Testis (tissue), 3 donors: Measurements from ENCODE around the gene EFL1. TPM values are rescaled to one million over a fixed set of nuclear protein-coding genes. Genes with fewer than 3 reads are reported as not detected.
A peak's percentile ranks its signal among the peaks of the same experiment; 100 is the strongest.

Experiments used
- DNase-seq: peaks from one replicate; pipeline ENCODE4 v3.0.0-alpha.2; 2019
- H3K27ac ChIP-seq, 2 donors: fragments of 200-600 bp; sonication (generic); one replicate each; pipeline ENCODE4 v1.5.1; 2019
- H3K27me3 ChIP-seq: fragments of 200-600 bp; sonication (generic); one replicate; pipeline ENCODE4 v1.5.1; 2019
- H3K36me3 ChIP-seq: fragments of 200-600 bp; sonication (generic); one replicate; pipeline ENCODE4 v1.5.1; 2017; ENCODE audit warnings: low read depth; ENCODE audit errors: missing control alignments
- H3K4me1 ChIP-seq: fragments of 200-600 bp; sonication (generic); one replicate; pipeline ENCODE4 v1.5.1; 2019
- H3K4me3 ChIP-seq, 2 donors: fragments of 200-600 bp; sonication (generic); one replicate each; pipeline ENCODE4 v1.5.1; 2017 to 2019
- H3K9me3 ChIP-seq: fragments of 200-600 bp; sonication (generic); one replicate; pipeline ENCODE4 v1.5.1; 2017
- CTCF ChIP-seq, 3 experiments: fragments of 450-650 bp in 2 of 3; fragments of 200-600 bp in 1 of 3; sonication (generic) in 1 of 3; IDR thresholded peaks; one replicate each; pipeline ENCODE4 v1.5.1; 2016 to 2019; ENCODE audit warnings: antibody characterized with exemption in 3 of 3, mild to moderate bottlenecking in 2 of 3, moderate library complexity in 1 of 3
- POLR2A ChIP-seq: fragments of 450-650 bp; IDR thresholded peaks from one replicate; pipeline ENCODE4 v1.6.1; 2017; ENCODE audit warnings: antibody characterized with exemption, mild to moderate bottlenecking, moderate library complexity
- WGBS, 2 donors: methylation state at CpG; one replicate each; pipeline ENCODE4 v1.1.5; 2018; 5-methylcytosine and 5-hydroxymethylcytosine counted together
- intact Hi-C: fragments of 100-400 bp; cut with DNase I; formaldehyde crosslinking; loops from one replicate; pipeline ENCODE4 v1.15.1; 2023; ENCODE audit warnings: low total_unique reads
- polyA plus RNA-seq: library from polyadenylated mRNA; stranded (reverse); fragments of 350-450 nt; fragmentation: Illumina TruSeq; extraction: RNeasy Lipid Tissue Mini Kit (QIAGEN cat#74804); gene quantifications from one replicate; pipeline ENCODE4 v1.2.3, GENCODE V29; 2014; ENCODE audit warnings: low read depth, low replicate concordance; ENCODE audit not compliant: insufficient read depth
- total RNA-seq, 2 donors: library from RNA; depleted of rRNA; stranded (reverse); fragments of >200 nt; gene quantifications; one replicate each; pipeline ENCODE4 v1.2.3, GENCODE V29; 2016

Gene EFL1
- total and polyA plus RNA-seq, 3 donors from 2014 or later: 30.6 to 35.0 (median 34.3) TPM

- intact Hi-C loops: no loop called here
- H3K4me3 ChIP-seq: no peak overlapping the region
- H3K27ac ChIP-seq: no peak overlapping the region
- H3K27me3 ChIP-seq: no peaks in the 10 kb centered on the region
- no peak for DNase-seq
- peaks cover 14% of the 10 kb centered on the region for H3K4me1 ChIP-seq
- H3K9me3 ChIP-seq: no peaks in the 10 kb centered on the region
- WGBS, 2 donors: 47 to 64% methylated on average over 3 of the region's 3 CpGs
- TF ChIP-seq POLR2A: no peak
- TF ChIP-seq CTCF (IDR thresholded peaks at IDR 0.05): no peak
- H3K36me3 ChIP-seq: no peaks in the 10 kb centered on the region
These were observed 85.1 kb downstream of the EFL1 start for GRCh38 chr15:82177291-82178010.

- WGBS, 2 donors: 93 to 99% methylated on average over 2 of the region's 2 CpGs
These were observed 86.0 kb downstream of the EFL1 start for GRCh38 chr15:82176542-82176941.

GRCh38 chr15:82174471-82175235 is 87.9 kb downstream of the EFL1 start:
- no peaks in the 10 kb centered on the region for H3K9me3 ChIP-seq
- no peaks in the 10 kb centered on the region for H3K27me3 ChIP-seq
- DNase-seq: no peak
- TF ChIP-seq CTCF (IDR thresholded peaks at IDR 0.05) (no peak), POLR2A (no peak)
- no peak overlapping the region for H3K4me3 ChIP-seq
- H3K36me3 ChIP-seq: no peaks in the 10 kb centered on the region
- peaks cover 7% of the 10 kb centered on the region for H3K4me1 ChIP-seq
- intact Hi-C loops: no loop called here
- 81 to 86% methylated on average over 5 of the region's 5 CpGs for WGBS, 2 donors
- H3K27ac ChIP-seq: peak overlapping the region; percentile 48 to 52

More at GRCh38 chr15:82176542-82176941, 86.0 kb downstream of the EFL1 start:
- DNase-seq: no peak
- H3K36me3 ChIP-seq: no peaks in the 10 kb centered on the region
- intact Hi-C loops: no loop called here
- H3K4me3 ChIP-seq: no peak overlapping the region
- no peak overlapping the region for H3K27ac ChIP-seq
- no peaks in the 10 kb centered on the region for H3K27me3 ChIP-seq
- H3K9me3 ChIP-seq: no peaks in the 10 kb centered on the region
- TF ChIP-seq CTCF (IDR thresholded peaks at IDR 0.05) (no peak), POLR2A (no peak)
- H3K4me1 ChIP-seq: peaks cover 7% of the 10 kb centered on the region

- Histone ChIP-seq H3K36me3 (no peaks in the 10 kb centered on the region), H3K27ac (peak overlapping the region in 1 of 2 donors; percentile 17), H3K27me3 (no peaks in the 10 kb centered on the region), H3K9me3 (no peaks in the 10 kb centered on the region), H3K4me1 (peaks cover 7% of the 10 kb centered on the region), H3K4me3 (no peak overlapping the region)
- TF ChIP-seq POLR2A: no peak
- TF ChIP-seq CTCF (IDR thresholded peaks at IDR 0.05): no peak
- intact Hi-C loops: no loop called here
- 92 to 100% methylated on average over 1 of the region's 1 CpG for WGBS, 2 donors
- DNase-seq: no peak
These were observed 89.4 kb downstream of the EFL1 start for GRCh38 chr15:82173108-82173507.
